ENCODE measurements around the gene MSH5. TPM values are rescaled to one million over a fixed set of nuclear protein-coding genes. Genes with fewer than 3 reads are reported as not detected.
"Not testable (repeated sequence)": the region's sequence is repeated elsewhere in the genome, so short reads cannot be mapped to it uniquely, and the experiment has no call there.

Gene MSH5
- polyA plus RNA-seq, 1 donor (not counting 4 experiments of a cell fraction or from before 2014, with no cell fraction given): 14.8 TPM

DNA sequence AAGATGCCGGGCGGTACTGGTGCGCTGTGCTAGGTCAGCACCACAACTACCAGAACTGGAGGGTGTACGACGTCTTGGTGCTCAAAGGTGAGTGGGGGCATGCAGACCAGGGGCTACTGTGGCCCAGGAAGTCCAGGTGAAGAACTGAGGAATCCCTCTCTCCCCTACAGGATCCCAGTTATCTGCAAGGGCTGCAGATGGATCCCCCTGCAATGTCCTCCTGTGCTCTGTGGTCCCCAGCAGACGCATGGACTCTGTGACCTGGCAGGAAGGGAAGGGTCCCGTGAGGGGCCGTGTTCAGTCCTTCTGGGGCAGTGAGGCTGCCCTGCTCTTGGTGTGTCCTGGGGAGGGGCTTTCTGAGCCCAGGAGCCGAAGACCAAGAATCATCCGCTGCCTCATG lies 32.1 kb upstream of the MSH5 start:
- TF ChIP-seq, protein P1, sequence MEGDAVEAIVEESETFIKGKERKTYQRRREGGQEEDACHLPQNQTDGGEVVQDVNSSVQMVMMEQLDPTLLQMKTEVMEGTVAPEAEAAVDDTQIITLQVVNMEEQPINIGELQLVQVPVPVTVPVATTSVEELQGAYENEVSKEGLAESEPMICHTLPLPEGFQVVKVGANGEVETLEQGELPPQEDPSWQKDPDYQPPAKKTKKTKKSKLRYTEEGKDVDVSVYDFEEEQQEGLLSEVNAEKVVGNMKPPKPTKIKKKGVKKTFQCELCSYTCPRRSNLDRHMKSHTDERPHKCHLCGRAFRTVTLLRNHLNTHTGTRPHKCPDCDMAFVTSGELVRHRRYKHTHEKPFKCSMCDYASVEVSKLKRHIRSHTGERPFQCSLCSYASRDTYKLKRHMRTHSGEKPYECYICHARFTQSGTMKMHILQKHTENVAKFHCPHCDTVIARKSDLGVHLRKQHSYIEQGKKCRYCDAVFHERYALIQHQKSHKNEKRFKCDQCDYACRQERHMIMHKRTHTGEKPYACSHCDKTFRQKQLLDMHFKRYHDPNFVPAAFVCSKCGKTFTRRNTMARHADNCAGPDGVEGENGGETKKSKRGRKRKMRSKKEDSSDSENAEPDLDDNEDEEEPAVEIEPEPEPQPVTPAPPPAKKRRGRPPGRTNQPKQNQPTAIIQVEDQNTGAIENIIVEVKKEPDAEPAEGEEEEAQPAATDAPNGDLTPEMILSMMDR (optimal IDR thresholded peaks at IDR 0.05 in 1 of 3, IDR thresholded peaks at IDR 0.05 in 1 of 3, conservative IDR thresholded peaks at IDR 0.05 in 1 of 3; ENCODE audit: extremely low read depth in 1 of 3, insufficient read depth in 2 of 3, low read length in 3 of 3): no peak
- no peak for TF ChIP-seq EZH2 (IDR thresholded peaks at IDR 0.05; ENCODE audit: low read length)
- Histone ChIP-seq H3K79me2 (ENCODE audit: control insufficient read depth, insufficient read depth, low read length) (no peaks in the 10 kb centered on the region), H3K4me2 (ENCODE audit: control insufficient read depth, extremely low read depth, insufficient read depth, low read depth, low read length) (no peak overlapping the region), H4K20me1 (ENCODE audit: control insufficient read depth, extremely low read depth, insufficient read depth, low read length) (no peaks in the 10 kb centered on the region), H3K4me3 (ENCODE audit: control insufficient read depth in 2 of 3, extremely low read depth in 1 of 3, insufficient read depth in 2 of 3, low read depth in 1 of 3, low read length in 3 of 3) (no peak overlapping the region), H3K36me3 (ENCODE audit: control insufficient read depth in 2 of 2, extremely low read depth in 1 of 2, insufficient read depth in 2 of 2, low read length in 2 of 2) (no peaks in the 10 kb centered on the region), H3K27me3 (ENCODE audit: control insufficient read depth, extremely low read depth, insufficient read depth, low read length) (no peaks in the 10 kb centered on the region), H3K27ac (ENCODE audit: control insufficient read depth, insufficient read depth, low read length) (no peak overlapping the region), H3K9me3 (ENCODE audit: control insufficient read depth, low read depth, low read length) (no peaks in the 10 kb centered on the region), H3K9me1 (ENCODE audit: control insufficient read depth, extremely low read depth, insufficient read depth, low read length) (no peaks in the 10 kb centered on the region), H3K4me1 (ENCODE audit: control insufficient read depth, extremely low read depth, insufficient read depth, low read length) (peaks cover 20% of the 10 kb centered on the region), H3K9ac (ENCODE audit: control insufficient read depth, extremely low read depth, insufficient read depth, low read length) (no peak overlapping the region), H2AFZ (ENCODE audit: control insufficient read depth, low read length) (no peak overlapping the region)
- FAIRE-seq (no peak), DNase-seq (ENCODE audit: low read depth, low spot score) (no peak)
- dilution Hi-C loops (cut with MboI; ENCODE audit: extremely low pct_ligation_motif_present, low sequenced_read_pairs): no loop called here

DNA sequence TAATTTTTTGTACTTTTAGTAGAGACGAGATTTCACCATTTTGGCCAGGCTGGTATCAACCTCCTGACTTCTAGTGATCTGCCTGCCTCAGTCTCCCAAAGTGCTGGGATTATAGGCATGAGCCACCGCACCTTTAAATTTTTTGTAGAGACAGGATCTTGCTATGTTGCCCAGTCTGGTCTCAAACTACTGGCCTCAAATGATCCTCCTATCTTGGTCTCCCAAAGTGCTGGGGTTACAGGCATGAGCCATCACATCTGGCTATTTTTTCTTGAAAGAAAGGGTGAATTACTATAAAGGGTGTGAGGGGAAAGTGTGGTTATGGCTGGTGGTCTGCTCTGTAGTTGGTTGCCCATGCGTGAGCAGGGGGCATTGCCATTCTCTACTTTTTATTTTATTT lies 31.6 kb upstream of the MSH5 start:
- dilution Hi-C loops (cut with MboI; ENCODE audit: extremely low pct_ligation_motif_present, low sequenced_read_pairs): no loop called here
- FAIRE-seq: no peak

DNA sequence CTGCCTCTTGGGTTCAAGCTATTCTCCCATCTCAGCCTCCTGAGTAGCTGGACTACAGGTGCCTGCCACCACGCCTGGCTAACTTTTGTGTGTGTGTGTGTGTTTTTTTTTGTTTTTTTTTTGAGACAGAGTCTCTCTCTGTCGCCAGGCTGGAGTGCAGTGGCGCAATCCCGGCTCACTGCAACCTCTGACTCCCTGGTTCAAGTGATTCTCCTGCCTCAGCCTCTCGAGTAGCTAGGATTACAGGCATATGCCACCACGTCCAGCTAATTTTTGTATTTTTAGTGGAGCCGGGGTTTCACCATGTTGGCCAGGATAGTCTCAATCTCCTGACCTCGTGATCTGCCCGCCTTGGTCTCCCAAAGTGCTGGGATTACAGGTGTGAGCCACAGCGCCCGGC lies 30.6 kb upstream of the MSH5 start:
- H3K27ac ChIP-seq (ENCODE audit: control insufficient read depth, insufficient read depth, low read length); H3K9me1 ChIP-seq (ENCODE audit: control insufficient read depth, extremely low read depth, insufficient read depth, low read length); FAIRE-seq; H3K79me2 ChIP-seq (ENCODE audit: control insufficient read depth, insufficient read depth, low read length); dilution Hi-C loops (cut with MboI; ENCODE audit: extremely low pct_ligation_motif_present, low sequenced_read_pairs); H2AFZ ChIP-seq (ENCODE audit: control insufficient read depth, low read length); H3K4me2 ChIP-seq (ENCODE audit: control insufficient read depth, extremely low read depth, insufficient read depth, low read depth, low read length); H3K9ac ChIP-seq (ENCODE audit: control insufficient read depth, extremely low read depth, insufficient read depth, low read length); DNase-seq (ENCODE audit: low read depth, low spot score); H3K9me3 ChIP-seq (ENCODE audit: control insufficient read depth, low read depth, low read length); H3K27me3 ChIP-seq (ENCODE audit: control insufficient read depth, extremely low read depth, insufficient read depth, low read length); H3K4me3 ChIP-seq (ENCODE audit: control insufficient read depth in 2 of 3, extremely low read depth in 1 of 3, insufficient read depth in 2 of 3, low read depth in 1 of 3, low read length in 3 of 3); H4K20me1 ChIP-seq (ENCODE audit: control insufficient read depth, extremely low read depth, insufficient read depth, low read length); H3K36me3 ChIP-seq (ENCODE audit: control insufficient read depth in 2 of 2, extremely low read depth in 1 of 2, insufficient read depth in 2 of 2, low read length in 2 of 2): not testable (repeated sequence)
- peaks cover 20% of the 10 kb centered on the region for H3K4me1 ChIP-seq (ENCODE audit: control insufficient read depth, extremely low read depth, insufficient read depth, low read length)

More for the DNA sequence above, 31.6 kb upstream of the MSH5 start:
- H3K79me2 ChIP-seq (ENCODE audit: control insufficient read depth, insufficient read depth, low read length): no peaks in the 10 kb centered on the region
- no peak overlapping the region for H3K4me2 ChIP-seq (ENCODE audit: control insufficient read depth, extremely low read depth, insufficient read depth, low read depth, low read length)
- no peak for TF ChIP-seq EZH2 (IDR thresholded peaks at IDR 0.05; ENCODE audit: low read length)
- TF ChIP-seq, protein P1 (optimal IDR thresholded peaks at IDR 0.05 in 1 of 3, IDR thresholded peaks at IDR 0.05 in 1 of 3, conservative IDR thresholded peaks at IDR 0.05 in 1 of 3; ENCODE audit: extremely low read depth in 1 of 3, insufficient read depth in 2 of 3, low read length in 3 of 3): no peak
- H4K20me1 ChIP-seq (ENCODE audit: control insufficient read depth, extremely low read depth, insufficient read depth, low read length): no peaks in the 10 kb centered on the region
- H3K36me3 ChIP-seq (ENCODE audit: control insufficient read depth in 2 of 2, extremely low read depth in 1 of 2, insufficient read depth in 2 of 2, low read length in 2 of 2): no peaks in the 10 kb centered on the region
- peaks cover 20% of the 10 kb centered on the region for H3K4me1 ChIP-seq (ENCODE audit: control insufficient read depth, extremely low read depth, insufficient read depth, low read length)
- no peak for DNase-seq (ENCODE audit: low read depth, low spot score)
- H3K27me3 ChIP-seq (ENCODE audit: control insufficient read depth, extremely low read depth, insufficient read depth, low read length): no peaks in the 10 kb centered on the region
- H3K9me3 ChIP-seq (ENCODE audit: control insufficient read depth, low read depth, low read length): no peaks in the 10 kb centered on the region
- no peak overlapping the region for H3K9ac ChIP-seq (ENCODE audit: control insufficient read depth, extremely low read depth, insufficient read depth, low read length)
- no peak overlapping the region for H3K4me3 ChIP-seq (ENCODE audit: control insufficient read depth in 2 of 3, extremely low read depth in 1 of 3, insufficient read depth in 2 of 3, low read depth in 1 of 3, low read length in 3 of 3)
- H2AFZ ChIP-seq (ENCODE audit: control insufficient read depth, low read length): no peak overlapping the region
- no peaks in the 10 kb centered on the region for H3K9me1 ChIP-seq (ENCODE audit: control insufficient read depth, extremely low read depth, insufficient read depth, low read length)
- H3K27ac ChIP-seq (ENCODE audit: control insufficient read depth, insufficient read depth, low read length): no peak overlapping the region

Measured in keratinocyte (primary cell).